ENCODE data around the gene TMPRSS3.
"Not testable (repeated sequence)": the region's sequence is repeated elsewhere in the genome, so short reads cannot be mapped to it uniquely, and the experiment has no call there.

The TMPRSS3 gene

DNA sequence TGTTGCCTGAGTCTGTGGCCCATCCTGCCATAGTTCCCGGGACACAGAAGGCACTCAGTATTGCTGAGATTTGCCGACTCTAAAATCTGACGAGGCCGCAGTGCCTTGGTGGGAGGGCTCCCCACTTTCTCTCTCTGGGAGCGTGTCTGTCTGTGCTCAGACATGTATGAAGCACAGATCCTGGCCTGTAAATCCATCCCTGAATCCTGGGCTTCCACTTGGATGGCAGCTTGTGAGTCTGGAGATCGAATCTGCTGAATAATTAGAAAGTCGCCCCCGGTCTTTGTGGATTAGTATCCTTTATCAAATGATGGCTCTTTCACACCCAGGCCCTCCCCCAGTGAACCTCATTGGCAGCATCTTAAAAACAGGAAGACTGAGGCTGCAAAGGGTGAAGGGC, 18.2 kb upstream of the TMPRSS3 start:
- Histone ChIP-seq H3K36me3 (ENCODE audit: insufficient read depth, low read depth, low read length) (no peaks in the 10 kb centered on the region), H3K27ac (ENCODE audit: low read length) (no peak overlapping the region), H3K4me3 (ENCODE audit: low read length) (no peak overlapping the region), H3K9me3 (ENCODE audit: insufficient read depth, low read depth, low read length) (no peaks in the 10 kb centered on the region), H3K27me3 (ENCODE audit: insufficient read depth, low read length) (no peaks in the 10 kb centered on the region), H3K9ac (ENCODE audit: low read depth, low read length) (no peak overlapping the region), H3K4me1 (ENCODE audit: insufficient read depth, low read length) (peaks cover 4% of the 10 kb centered on the region; the same call in 1 of the 2 replicates)

DNA sequence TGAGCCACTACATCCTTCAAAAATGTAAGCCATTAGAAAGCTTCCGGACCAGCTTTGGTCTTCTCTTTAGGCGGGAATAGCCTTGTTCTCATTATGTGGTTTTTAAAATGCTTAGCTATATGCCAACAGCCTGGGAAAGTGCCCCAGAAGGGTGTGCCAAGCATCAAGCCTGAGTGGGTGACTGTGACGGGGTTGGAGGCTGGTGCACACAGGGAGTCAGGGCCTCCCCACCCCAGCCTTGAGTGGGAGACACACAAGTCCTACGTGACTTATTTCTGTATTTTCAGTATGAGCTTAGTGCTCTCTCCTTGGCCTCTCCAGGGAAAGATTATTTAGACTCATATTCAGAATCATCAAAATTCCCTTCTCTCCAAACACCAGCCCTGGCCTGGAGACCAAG, 17.6 kb upstream of the TMPRSS3 start:
- H3K27ac ChIP-seq (ENCODE audit: low read length): no peak overlapping the region
- H3K4me1 ChIP-seq (ENCODE audit: insufficient read depth, low read length): peaks cover 4% of the 10 kb centered on the region; the same call in 1 of the 2 replicates
- no peaks in the 10 kb centered on the region for H3K27me3 ChIP-seq (ENCODE audit: insufficient read depth, low read length)
- no peak overlapping the region for H3K4me3 ChIP-seq (ENCODE audit: low read length)
- no peak overlapping the region for H3K9ac ChIP-seq (ENCODE audit: low read depth, low read length)
- no peaks in the 10 kb centered on the region for H3K36me3 ChIP-seq (ENCODE audit: insufficient read depth, low read depth, low read length)
- no peaks in the 10 kb centered on the region for H3K9me3 ChIP-seq (ENCODE audit: insufficient read depth, low read depth, low read length)

DNA sequence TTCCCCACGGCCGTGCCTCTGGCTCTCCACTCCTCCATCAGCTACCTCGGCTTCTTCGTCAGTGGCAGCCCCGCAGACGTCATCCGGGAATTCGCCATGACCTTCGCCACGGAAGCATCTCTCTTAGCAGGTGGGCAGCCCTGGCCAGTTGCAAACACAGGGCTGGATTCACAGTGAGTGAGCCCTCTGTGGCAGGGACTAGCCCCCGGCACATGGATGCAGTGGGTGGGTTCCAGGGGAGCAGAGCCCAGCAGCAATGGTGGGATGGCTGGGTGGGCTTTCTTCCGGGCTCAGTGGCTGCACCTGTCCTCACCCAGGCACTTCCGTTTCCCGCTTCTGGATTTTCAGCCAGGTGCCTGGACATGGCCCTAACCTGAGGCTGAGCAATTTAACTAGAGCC, 17.2 kb upstream of the TMPRSS3 start:
- Histone ChIP-seq H3K9me3 (ENCODE audit: insufficient read depth, low read depth, low read length) (no peaks in the 10 kb centered on the region), H3K4me1 (ENCODE audit: insufficient read depth, low read length) (peaks cover 4% of the 10 kb centered on the region; the same call in 1 of the 2 replicates), H3K36me3 (ENCODE audit: insufficient read depth, low read depth, low read length) (no peaks in the 10 kb centered on the region), H3K4me3 (ENCODE audit: low read length) (no peak overlapping the region), H3K9ac (ENCODE audit: low read depth, low read length) (no peak overlapping the region), H3K27ac (ENCODE audit: low read length) (no peak overlapping the region), H3K27me3 (ENCODE audit: insufficient read depth, low read length) (no peaks in the 10 kb centered on the region)

DNA sequence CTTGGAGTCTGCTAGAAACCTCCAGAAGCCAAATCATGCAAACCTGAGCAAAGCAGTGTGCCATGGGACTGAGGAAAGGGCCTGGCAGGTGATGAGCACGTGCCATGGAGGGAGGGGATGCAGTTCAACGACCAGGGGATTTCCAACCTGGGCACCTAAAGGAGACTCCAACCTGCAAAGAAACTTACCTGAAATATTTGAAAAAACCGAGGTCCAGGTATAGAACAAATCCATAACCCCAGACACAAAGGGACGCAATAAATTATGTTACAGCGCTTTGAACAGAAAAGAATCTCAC, 16.7 kb upstream of the TMPRSS3 start:
- Histone ChIP-seq H3K27ac (ENCODE audit: low read length) (no peak overlapping the region), H3K27me3 (ENCODE audit: insufficient read depth, low read length) (no peaks in the 10 kb centered on the region), H3K4me3 (ENCODE audit: low read length) (no peak overlapping the region), H3K9me3 (ENCODE audit: insufficient read depth, low read depth, low read length) (no peaks in the 10 kb centered on the region), H3K36me3 (ENCODE audit: insufficient read depth, low read depth, low read length) (no peaks in the 10 kb centered on the region), H3K9ac (ENCODE audit: low read depth, low read length) (no peak overlapping the region), H3K4me1 (ENCODE audit: insufficient read depth, low read length) (peaks cover 4% of the 10 kb centered on the region; the same call in 1 of the 2 replicates)

DNA sequence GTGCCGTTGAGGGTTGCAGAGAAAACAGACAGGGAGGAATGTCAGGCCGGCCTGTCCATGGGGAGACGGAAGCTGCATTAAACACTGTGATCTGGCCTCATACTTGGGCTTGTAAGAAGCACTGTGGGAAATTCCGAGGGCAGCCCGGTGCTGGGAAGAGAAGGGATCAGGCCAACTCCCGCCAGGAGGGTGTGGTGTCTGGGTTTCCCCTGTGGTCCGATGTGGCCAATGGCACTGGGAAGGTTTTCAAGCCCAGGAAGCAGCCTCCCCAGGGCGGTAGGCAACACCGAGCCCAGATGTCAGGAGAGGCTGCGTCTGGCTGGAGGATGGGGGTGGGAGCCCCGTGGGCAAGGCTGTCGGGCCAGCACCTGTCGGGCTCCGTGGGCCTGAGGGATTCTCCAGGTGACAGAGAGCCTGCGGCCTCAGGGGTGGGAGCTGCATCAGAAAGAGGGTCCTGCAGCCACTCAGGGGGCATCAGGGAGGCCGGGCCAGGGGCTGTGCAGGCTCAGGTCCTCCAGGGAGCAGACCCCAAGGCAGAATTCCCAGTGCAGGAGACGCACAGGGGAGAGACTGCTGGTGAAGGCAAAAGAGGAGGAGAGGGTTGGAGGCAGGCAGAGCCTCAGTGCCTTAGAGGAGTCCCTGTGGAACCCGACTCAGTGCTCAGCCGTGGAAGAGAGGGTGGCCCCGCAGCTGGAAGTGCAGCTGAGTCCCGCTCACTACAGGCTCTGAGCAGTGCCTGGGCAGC, 16.2 kb upstream of the TMPRSS3 start:
- no peak overlapping the region for H3K27ac ChIP-seq (ENCODE audit: low read length)
- no peaks in the 10 kb centered on the region for H3K27me3 ChIP-seq (ENCODE audit: insufficient read depth, low read length)
- H3K4me1 ChIP-seq (ENCODE audit: insufficient read depth, low read length): peaks cover 4% of the 10 kb centered on the region; the same call in 1 of the 2 replicates
- no peak overlapping the region for H3K9ac ChIP-seq (ENCODE audit: low read depth, low read length)
- H3K36me3 ChIP-seq (ENCODE audit: insufficient read depth, low read depth, low read length): no peaks in the 10 kb centered on the region
- no peak overlapping the region for H3K4me3 ChIP-seq (ENCODE audit: low read length)
- H3K9me3 ChIP-seq (ENCODE audit: insufficient read depth, low read depth, low read length): no peaks in the 10 kb centered on the region

DNA sequence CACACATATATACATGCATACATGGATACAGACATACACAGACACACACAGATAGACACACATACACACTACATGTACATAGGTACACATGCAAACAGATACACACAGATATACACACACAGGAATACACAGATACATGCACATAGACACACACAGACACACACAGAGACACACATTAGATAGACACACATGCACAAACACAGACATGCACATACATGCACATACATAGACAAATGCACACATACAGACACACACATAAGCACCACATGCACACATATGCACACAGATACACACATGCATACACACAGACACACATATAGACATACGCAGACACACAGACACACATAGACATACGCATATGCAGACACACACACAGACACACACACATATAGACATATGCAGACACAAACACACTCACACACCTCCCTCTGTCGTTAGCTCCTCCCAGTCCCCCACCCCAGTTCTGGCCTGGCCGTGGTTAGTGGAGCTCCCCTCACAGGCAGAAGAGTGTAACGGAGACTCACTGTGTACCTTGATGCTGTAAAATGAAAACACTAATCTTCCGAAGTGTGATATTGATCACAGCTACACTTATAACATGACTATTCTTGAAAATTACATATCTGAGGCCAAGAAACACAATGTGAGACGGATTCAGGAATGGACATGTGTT, 15.5 kb upstream of the TMPRSS3 start:
- peaks cover 4% of the 10 kb centered on the region; the same call in 1 of the 2 replicates for H3K4me1 ChIP-seq (ENCODE audit: insufficient read depth, low read length)
- no peak overlapping the region for H3K4me3 ChIP-seq (ENCODE audit: low read length)
- no peak overlapping the region for H3K27ac ChIP-seq (ENCODE audit: low read length)
- H3K36me3 ChIP-seq (ENCODE audit: insufficient read depth, low read depth, low read length): no peaks in the 10 kb centered on the region
- H3K9ac ChIP-seq (ENCODE audit: low read depth, low read length): no peak overlapping the region
- no peaks in the 10 kb centered on the region for H3K27me3 ChIP-seq (ENCODE audit: insufficient read depth, low read length)
- no peaks in the 10 kb centered on the region for H3K9me3 ChIP-seq (ENCODE audit: insufficient read depth, low read depth, low read length)

DNA sequence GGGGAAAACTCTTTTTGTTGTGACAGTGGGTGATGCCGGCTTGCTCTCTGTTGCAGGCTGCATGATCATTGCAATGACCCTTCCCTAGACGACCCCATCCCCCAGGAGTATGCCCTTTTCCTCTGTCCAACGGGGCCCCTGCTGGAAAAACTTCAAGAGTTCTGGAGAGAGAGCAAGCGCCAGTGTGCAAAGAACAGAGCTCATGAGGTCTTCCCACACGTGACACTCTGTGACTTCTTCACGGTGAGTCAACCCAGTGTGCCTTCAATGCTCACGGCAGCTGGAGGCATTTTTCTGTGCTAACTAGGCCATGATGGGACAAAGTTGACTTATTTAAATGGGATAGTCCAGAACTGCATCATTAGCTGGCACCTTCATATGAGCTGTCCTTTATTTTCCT, 13.5 kb upstream of the TMPRSS3 start:
- H3K4me3 ChIP-seq (ENCODE audit: low read length): no peak overlapping the region
- H3K4me1 ChIP-seq (ENCODE audit: insufficient read depth, low read length): no peaks in the 10 kb centered on the region
- no peaks in the 10 kb centered on the region for H3K36me3 ChIP-seq (ENCODE audit: insufficient read depth, low read depth, low read length)
- no peaks in the 10 kb centered on the region for H3K27me3 ChIP-seq (ENCODE audit: insufficient read depth, low read length)
- H3K9me3 ChIP-seq (ENCODE audit: insufficient read depth, low read depth, low read length): no peaks in the 10 kb centered on the region
- no peak overlapping the region for H3K27ac ChIP-seq (ENCODE audit: low read length)
- H3K9ac ChIP-seq (ENCODE audit: low read depth, low read length): no peak overlapping the region

DNA sequence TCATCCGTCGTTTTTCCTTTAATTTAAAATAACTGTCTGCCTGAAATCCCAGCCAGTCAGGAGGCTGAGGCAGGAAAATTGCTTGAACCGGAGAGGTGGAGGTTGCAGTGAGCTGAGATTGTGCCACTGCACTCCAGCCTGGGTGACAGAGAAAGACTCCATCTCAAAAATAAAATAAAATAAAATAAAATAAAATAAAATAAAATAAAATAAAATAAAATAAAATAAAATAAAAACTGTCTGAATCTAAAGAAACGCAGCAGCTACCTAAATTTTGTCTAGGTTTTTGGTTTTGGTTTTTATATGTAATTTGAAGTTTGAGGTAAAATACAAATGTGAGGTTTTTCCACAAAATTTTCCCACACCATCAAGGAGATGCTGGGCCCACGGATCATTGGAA, 12.9 kb upstream of the TMPRSS3 start:
- not testable (repeated sequence) for H3K9me3 ChIP-seq (ENCODE audit: insufficient read depth, low read depth, low read length); H3K27me3 ChIP-seq (ENCODE audit: insufficient read depth, low read length); H3K36me3 ChIP-seq (ENCODE audit: insufficient read depth, low read depth, low read length); H3K9ac ChIP-seq (ENCODE audit: low read depth, low read length); H3K27ac ChIP-seq (ENCODE audit: low read length); H3K4me1 ChIP-seq (ENCODE audit: insufficient read depth, low read length); H3K4me3 ChIP-seq (ENCODE audit: low read length)

DNA sequence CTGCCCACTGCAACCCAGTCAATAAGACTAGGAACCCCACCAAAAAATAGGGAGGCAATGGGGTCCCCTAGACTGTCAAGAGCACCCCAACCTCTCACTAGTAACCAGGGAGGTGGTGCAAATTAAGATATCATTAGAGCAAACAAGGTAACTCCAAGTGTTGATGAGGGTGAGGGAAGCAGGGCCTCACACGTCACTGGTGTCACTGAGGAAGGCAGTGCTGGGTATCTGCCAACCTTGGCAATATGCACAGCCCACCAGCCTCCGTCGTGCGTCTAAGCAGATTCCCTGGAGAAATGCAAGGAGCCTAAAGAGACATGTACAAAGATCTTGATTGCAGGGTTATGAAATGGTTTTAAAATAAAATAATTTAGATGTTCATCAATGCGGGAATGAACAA, 11.6 kb upstream of the TMPRSS3 start:
- H3K27me3 ChIP-seq (ENCODE audit: insufficient read depth, low read length): no peaks in the 10 kb centered on the region
- H3K36me3 ChIP-seq (ENCODE audit: insufficient read depth, low read depth, low read length): no peaks in the 10 kb centered on the region
- no peak overlapping the region for H3K9ac ChIP-seq (ENCODE audit: low read depth, low read length)
- no peak overlapping the region for H3K27ac ChIP-seq (ENCODE audit: low read length)
- no peaks in the 10 kb centered on the region for H3K4me1 ChIP-seq (ENCODE audit: insufficient read depth, low read length)
- no peak overlapping the region for H3K4me3 ChIP-seq (ENCODE audit: low read length)
- no peaks in the 10 kb centered on the region for H3K9me3 ChIP-seq (ENCODE audit: insufficient read depth, low read depth, low read length)

DNA sequence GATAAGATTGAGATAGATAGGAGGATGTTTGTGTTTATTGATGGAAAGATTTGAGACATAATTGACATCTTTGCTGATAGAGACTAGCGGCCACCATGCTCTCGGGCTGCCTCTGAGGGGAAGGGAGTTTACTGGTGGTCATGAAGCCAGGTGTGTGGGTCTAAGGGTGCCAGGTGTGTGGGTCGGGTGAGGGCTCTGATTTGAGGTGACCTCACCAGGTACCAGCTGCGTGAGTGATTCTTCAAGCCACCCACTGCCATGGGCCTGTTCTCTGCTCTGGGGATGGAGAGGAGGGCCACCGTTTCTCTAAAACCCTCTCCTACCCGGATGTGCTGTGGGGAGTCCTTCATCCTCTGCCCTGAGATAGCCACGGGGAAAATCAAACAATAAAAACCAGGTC, 11.0 kb upstream of the TMPRSS3 start:
- Histone ChIP-seq H3K36me3 (ENCODE audit: insufficient read depth, low read depth, low read length) (no peaks in the 10 kb centered on the region), H3K27me3 (ENCODE audit: insufficient read depth, low read length) (no peaks in the 10 kb centered on the region), H3K9me3 (ENCODE audit: insufficient read depth, low read depth, low read length) (no peaks in the 10 kb centered on the region), H3K9ac (ENCODE audit: low read depth, low read length) (no peak overlapping the region), H3K4me3 (ENCODE audit: low read length) (no peak overlapping the region), H3K4me1 (ENCODE audit: insufficient read depth, low read length) (no peaks in the 10 kb centered on the region), H3K27ac (ENCODE audit: low read length) (no peak overlapping the region)

DNA sequence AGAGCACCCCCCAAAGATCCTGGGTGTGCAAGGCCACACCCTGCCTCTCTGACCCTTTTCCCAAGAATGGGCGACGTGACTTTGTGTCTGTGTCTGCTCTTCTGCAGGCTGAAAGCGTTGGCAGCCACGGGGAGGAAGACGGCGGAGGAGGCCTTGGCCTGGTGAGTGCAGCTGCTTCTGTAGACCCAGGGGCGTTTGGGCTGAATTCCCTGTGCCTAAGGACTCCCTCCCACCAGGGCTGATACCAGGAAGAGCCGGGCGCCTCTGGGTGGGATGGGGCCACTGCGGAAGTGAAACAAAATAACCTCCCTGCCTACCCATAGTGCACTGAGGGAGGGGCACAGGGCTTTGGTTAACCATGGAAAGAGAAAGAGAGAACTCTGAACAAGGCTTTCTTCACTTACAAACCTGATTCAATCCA, 10.4 kb upstream of the TMPRSS3 start:
- no peak overlapping the region for H3K27ac ChIP-seq (ENCODE audit: low read length)
- H3K9ac ChIP-seq (ENCODE audit: low read depth, low read length): no peak overlapping the region
- no peak overlapping the region for H3K4me3 ChIP-seq (ENCODE audit: low read length)
- no peaks in the 10 kb centered on the region for H3K27me3 ChIP-seq (ENCODE audit: insufficient read depth, low read length)
- no peaks in the 10 kb centered on the region for H3K4me1 ChIP-seq (ENCODE audit: insufficient read depth, low read length)
- no peaks in the 10 kb centered on the region for H3K9me3 ChIP-seq (ENCODE audit: insufficient read depth, low read depth, low read length)
- no peaks in the 10 kb centered on the region for H3K36me3 ChIP-seq (ENCODE audit: insufficient read depth, low read depth, low read length)
